Thyroid gland (tissue), 4 donors: ENCODE measurements around the gene PTPA.

Experiments
- CTCF ChIP-seq, 6 experiments: fragments of 200-600 bp in 3 of 6; fragments of 450-650 bp in 3 of 6; sonication (generic) in 3 of 6; IDR thresholded peaks; one replicate each; pipeline ENCODE4 v1.5.1; 2016 to 2019; ENCODE audit warnings: antibody characterized with exemption in 6 of 6, mild to moderate bottlenecking in 2 of 6, inconsistent platforms in 1 of 6, moderate library complexity in 1 of 6
- POLR2A ChIP-seq, 2 donors: fragments of 450-650 bp; IDR thresholded peaks; one replicate each; pipeline ENCODE4 v1.6.1; 2017; ENCODE audit warnings: antibody characterized with exemption in 2 of 2, mild to moderate bottlenecking in 2 of 2, moderate library complexity in 1 of 2

GRCh38 chr9:129135476-129135875 is 24.3 kb downstream of the PTPA start:
- no peak for TF ChIP-seq CTCF (IDR thresholded peaks at IDR 0.05)
- no peak for TF ChIP-seq POLR2A (IDR thresholded peaks at IDR 0.05)
